ENCODE measurements around the gene ZNF844.

The ZNF844 gene

GRCh38 chr19:12117201-12117970, 52.9 kb downstream of the ZNF844 start:
- no peak overlapping the region for H3K4me3 ChIP-seq (ENCODE audit: insufficient read depth, low read depth, low read length)
- H3K27ac ChIP-seq (ENCODE audit: insufficient read depth, low read depth, low read length, poor library complexity, severe bottlenecking), result no peak overlapping the region
- no peaks in the 10 kb centered on the region for H3K27me3 ChIP-seq (ENCODE audit: control insufficient read depth, insufficient read depth, low read length, poor library complexity, severe bottlenecking)
- peaks cover 5% of the 10 kb centered on the region for H3K9me3 ChIP-seq (ENCODE audit: control insufficient read depth, low read length)
- peaks cover 27% of the 10 kb centered on the region for H3K36me3 ChIP-seq (ENCODE audit: control insufficient read depth, insufficient read depth, low read length)
- WGBS, 2 experiments, result 94 to 95% methylated on average over 33 of the region's 33 CpGs
- no peaks in the 10 kb centered on the region for H3K4me1 ChIP-seq (ENCODE audit: control insufficient read depth, insufficient read depth, low read length)

GRCh38 chr19:12126707-12127106, 62.2 kb downstream of the ZNF844 start:
- Histone ChIP-seq H3K27me3 (ENCODE audit: control insufficient read depth, insufficient read depth, low read length, poor library complexity, severe bottlenecking) (no peaks in the 10 kb centered on the region), H3K36me3 (ENCODE audit: control insufficient read depth, insufficient read depth, low read length) (peaks cover 10% of the 10 kb centered on the region), H3K9me3 (ENCODE audit: control insufficient read depth, low read length) (peaks cover 4% of the 10 kb centered on the region), H3K4me1 (ENCODE audit: control insufficient read depth, insufficient read depth, low read length) (no peaks in the 10 kb centered on the region), H3K27ac (ENCODE audit: insufficient read depth, low read depth, low read length, poor library complexity, severe bottlenecking) (no peak overlapping the region), H3K4me3 (ENCODE audit: insufficient read depth, low read depth, low read length) (no peak overlapping the region)
- WGBS, 2 experiments, result 43 to 67% methylated on average over 1 to 2 of the region's 2 CpGs
